Large intestine (tissue), 3 donors: Measurements from ENCODE around the gene TGFB3. TPM values are rescaled to one million over a fixed set of nuclear protein-coding genes. Genes with fewer than 3 reads are reported as not detected.
A peak's percentile ranks its signal among the peaks of the same experiment; 100 is the strongest.

Source experiments
- DNase-seq, 2 donors: peaks; one replicate each; pipeline versions ENCODE4 v3.0.0 to v3.0.0-alpha.2; 2013
- H3K27ac ChIP-seq: one replicate; pipeline ENCODE4 v1.5.1; 2013; ENCODE audit warnings: low read length
- H3K27me3 ChIP-seq: 2 replicates; pipeline ENCODE4 v1.6.1; 2013; ENCODE audit warnings: low read length; ENCODE audit not compliant: control insufficient read depth, insufficient read depth
- H3K36me3 ChIP-seq: 2 replicates; pipeline ENCODE4 v1.6.1; 2013; ENCODE audit warnings: low read length; ENCODE audit not compliant: control insufficient read depth, insufficient read depth
- H3K4me1 ChIP-seq: one replicate; pipeline ENCODE4 v1.6.1; 2013; ENCODE audit warnings: low read length; ENCODE audit not compliant: control insufficient read depth, insufficient read depth
- H3K4me3 ChIP-seq: one replicate; pipeline ENCODE4 v1.5.1; 2013; ENCODE audit warnings: low read length
- H3K9me3 ChIP-seq: one replicate; pipeline ENCODE4 v1.6.1; 2013; ENCODE audit warnings: mild to moderate bottlenecking, low read depth, low read length, moderate library complexity; ENCODE audit not compliant: control insufficient read depth
- WGBS: methylation state at CpG from one replicate; pipeline ENCODE4 v1.1.5; 2013; ENCODE audit warnings: low lambda C conversion rate; ENCODE audit not compliant: insufficient coverage; 5-methylcytosine and 5-hydroxymethylcytosine counted together
- polyA plus RNA-seq: library from polyadenylated mRNA; unstranded; fragments of 120-200 nt; gene quantifications from one replicate; pipeline ENCODE4 v1.2.1, GENCODE V29; 2013

The TGFB3 gene
- polyA plus RNA-seq, 1 donor = 21.1 TPM

GRCh38 chr14:75979648-75980565, 1.9 kb downstream of the TGFB3 start:
- peaks cover 23% of the 10 kb centered on the region for H3K4me1 ChIP-seq
- no peak for DNase-seq
- no peaks in the 10 kb centered on the region for H3K9me3 ChIP-seq
- H3K27me3 ChIP-seq = no peaks in the 10 kb centered on the region
- 68% methylated on average over 3 of the region's 27 CpGs for WGBS
- H3K27ac ChIP-seq = no peak overlapping the region
- H3K36me3 ChIP-seq = no peaks in the 10 kb centered on the region
- peak overlapping the region; percentile 53 for H3K4me3 ChIP-seq

DNA sequence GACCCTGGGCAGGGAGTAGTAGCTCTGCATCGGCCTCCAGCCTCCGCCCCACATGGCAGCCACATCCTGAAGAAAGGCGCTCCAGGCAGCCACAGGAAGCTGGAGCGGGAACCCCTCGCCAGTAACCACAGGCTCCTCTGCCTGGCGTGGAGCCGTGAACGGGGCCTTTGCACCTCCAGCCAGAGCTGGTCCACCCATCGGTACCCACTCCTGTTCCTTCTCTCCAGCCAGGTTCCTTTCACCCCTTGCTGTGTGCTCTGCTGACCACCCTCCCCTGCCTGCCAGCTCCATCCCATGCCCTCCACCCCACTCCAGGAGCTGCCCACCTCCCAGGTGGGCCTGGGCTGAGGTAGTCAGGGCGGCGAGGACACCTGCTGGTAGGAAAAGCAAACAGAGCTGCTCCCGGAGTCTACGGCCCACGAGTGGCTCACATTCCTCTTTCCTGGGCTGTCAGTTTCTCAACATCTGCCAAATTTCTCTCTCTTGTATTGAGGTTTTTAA, 2.7 kb downstream of the TGFB3 start:
- Histone ChIP-seq H3K4me1 (peaks cover 23% of the 10 kb centered on the region), H3K9me3 (no peaks in the 10 kb centered on the region), H3K27ac (no peak overlapping the region)

DNA sequence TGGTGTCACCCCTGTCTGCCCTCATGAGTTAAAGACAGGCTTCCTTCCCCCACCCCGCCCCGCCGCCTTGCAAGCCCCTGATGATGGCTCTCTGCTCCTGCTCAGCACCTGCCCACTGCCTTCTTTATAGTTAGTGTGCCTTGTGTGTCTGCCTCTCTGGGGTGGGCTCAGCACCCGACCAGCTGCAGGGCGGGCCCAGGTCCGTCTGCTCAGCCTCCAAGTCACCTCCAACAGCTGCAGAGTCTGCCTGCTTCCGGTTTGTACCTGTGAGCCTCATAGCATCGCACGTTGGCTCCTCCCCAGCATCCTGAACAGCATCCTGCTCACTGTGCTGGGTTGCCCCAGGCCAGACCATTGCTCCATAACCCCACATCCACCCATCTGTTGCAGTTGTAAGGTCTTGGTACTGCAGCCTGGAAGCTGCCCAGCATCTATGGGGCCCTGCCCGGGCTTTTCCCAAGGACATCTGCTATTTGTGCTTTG, 3.5 kb downstream of the TGFB3 start:
- H3K27me3 ChIP-seq = no peaks in the 10 kb centered on the region
- H3K4me1 ChIP-seq = peaks cover 23% of the 10 kb centered on the region
- H3K36me3 ChIP-seq = no peaks in the 10 kb centered on the region
- no peak overlapping the region for H3K27ac ChIP-seq
- no peak overlapping the region for H3K4me3 ChIP-seq
- WGBS = no CpG with 5 or more reads among the region's 10 CpGs
- DNase-seq = no peak
- no peaks in the 10 kb centered on the region for H3K9me3 ChIP-seq

More for the DNA sequence above, 2.7 kb downstream of the TGFB3 start:
- Histone ChIP-seq H3K36me3 (no peaks in the 10 kb centered on the region), H3K27me3 (no peaks in the 10 kb centered on the region), H3K4me3 (peak overlapping the region; percentile 5)
- no peak for DNase-seq
- WGBS = no CpG with 5 or more reads among the region's 14 CpGs

- Histone ChIP-seq H3K4me3 (no peak overlapping the region), H3K27me3 (no peaks in the 10 kb centered on the region), H3K27ac (no peak overlapping the region), H3K4me1 (peaks cover 25% of the 10 kb centered on the region), H3K36me3 (no peaks in the 10 kb centered on the region), H3K9me3 (no peaks in the 10 kb centered on the region)
- no peak for DNase-seq
- 50% methylated on average over 3 of the region's 3 CpGs for WGBS
These were observed 4.2 kb downstream of the TGFB3 start for GRCh38 chr14:75977582-75977943.

DNA sequence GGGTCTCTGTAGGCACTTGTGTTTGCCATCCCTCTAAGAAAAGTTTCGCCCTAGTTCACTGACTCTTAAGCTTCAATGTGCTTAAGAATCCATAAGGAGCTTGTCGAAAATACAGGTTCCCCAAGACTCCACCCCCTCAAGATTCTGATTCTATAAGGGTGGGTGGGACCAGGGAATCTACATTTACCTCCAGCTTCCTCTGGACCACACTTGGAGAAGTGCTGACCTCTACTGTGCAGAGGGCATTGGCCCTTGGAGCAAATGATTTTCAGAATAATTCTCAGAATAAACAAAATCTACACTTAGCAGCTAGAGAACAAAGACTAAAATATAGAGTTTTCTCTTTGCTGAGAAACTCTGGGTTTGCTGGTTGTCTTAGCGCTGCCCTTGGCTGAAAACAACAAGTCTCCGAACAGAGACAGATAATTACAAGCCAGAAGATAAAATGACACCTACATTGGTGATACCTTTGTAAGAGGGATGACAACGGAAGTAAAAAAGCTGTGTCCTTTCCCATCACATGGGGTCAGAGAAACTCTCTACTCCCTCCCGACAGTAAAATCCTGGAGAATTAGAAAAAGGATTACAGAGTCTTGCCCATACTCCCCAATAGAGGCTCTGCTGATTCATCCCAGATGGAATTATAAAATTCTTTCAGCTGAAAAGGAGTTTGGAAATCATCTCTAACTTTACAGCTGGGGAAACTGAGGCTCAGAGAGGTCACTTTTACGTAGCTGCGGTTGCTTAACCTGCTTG, 4.8 kb downstream of the TGFB3 start:
- WGBS = no CpG with 5 or more reads among the region's 8 CpGs
- H3K9me3 ChIP-seq = no peaks in the 10 kb centered on the region
- H3K27ac ChIP-seq = no peak overlapping the region
- H3K36me3 ChIP-seq = no peaks in the 10 kb centered on the region
- H3K4me1 ChIP-seq = peaks cover 25% of the 10 kb centered on the region
- H3K27me3 ChIP-seq = no peaks in the 10 kb centered on the region
- no peak overlapping the region for H3K4me3 ChIP-seq
- no peak for DNase-seq

DNA sequence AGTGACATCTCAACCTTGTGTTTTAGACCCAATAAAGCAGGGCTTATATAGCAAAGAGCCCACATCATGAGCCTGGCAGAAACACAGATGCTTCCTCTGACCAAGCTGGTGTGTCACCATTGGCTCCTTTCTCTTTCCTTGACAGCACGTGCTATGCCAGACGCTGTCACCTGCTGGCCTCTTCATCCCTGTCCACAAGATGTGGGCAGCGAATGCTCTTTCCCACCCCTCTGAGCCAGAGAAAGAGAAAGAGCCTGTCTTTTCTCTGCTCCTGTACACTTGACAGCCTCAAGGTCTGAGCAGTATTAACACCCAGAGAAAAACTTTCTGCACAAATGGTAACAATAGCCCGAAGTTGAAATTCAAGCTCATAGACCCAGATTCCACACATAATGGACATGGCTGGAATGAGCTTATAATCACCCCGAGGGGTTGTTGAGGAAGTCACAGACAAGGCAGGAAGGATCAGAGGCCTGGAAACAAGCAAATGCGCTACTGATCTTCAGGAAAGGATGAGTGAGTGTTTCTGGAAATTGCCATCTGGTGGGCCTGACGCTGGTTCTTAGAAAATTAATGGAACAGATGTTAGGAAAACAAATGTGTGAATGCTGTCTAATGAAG, 8.9 kb downstream of the TGFB3 start:
- no peak for DNase-seq
- no peak overlapping the region for H3K27ac ChIP-seq
- WGBS = 18% methylated on average over 2 of the region's 7 CpGs
- H3K36me3 ChIP-seq = peaks cover 11% of the 10 kb centered on the region
- no peaks in the 10 kb centered on the region for H3K9me3 ChIP-seq
- H3K4me3 ChIP-seq = no peak overlapping the region
- H3K27me3 ChIP-seq = no peaks in the 10 kb centered on the region
- H3K4me1 ChIP-seq = peaks cover 14% of the 10 kb centered on the region

- H3K4me3 ChIP-seq = no peak overlapping the region
- DNase-seq = no peak
- H3K27me3 ChIP-seq = no peaks in the 10 kb centered on the region
- H3K27ac ChIP-seq = no peak overlapping the region
- H3K9me3 ChIP-seq = no peaks in the 10 kb centered on the region
- H3K36me3 ChIP-seq = peaks cover 17% of the 10 kb centered on the region
- WGBS = no CpG with 5 or more reads among the region's 15 CpGs
- H3K4me1 ChIP-seq = peaks cover 6% of the 10 kb centered on the region
These were observed 10.3 kb downstream of the TGFB3 start for GRCh38 chr14:75971509-75971908.

GRCh38 chr14:75970989-75971388, 10.8 kb downstream of the TGFB3 start:
- no peaks in the 10 kb centered on the region for H3K27me3 ChIP-seq
- no peak overlapping the region for H3K27ac ChIP-seq
- peaks cover 17% of the 10 kb centered on the region for H3K36me3 ChIP-seq
- peaks cover 6% of the 10 kb centered on the region for H3K4me1 ChIP-seq
- H3K9me3 ChIP-seq = no peaks in the 10 kb centered on the region
- WGBS = no CpG with 5 or more reads among the region's 9 CpGs
- no peak overlapping the region for H3K4me3 ChIP-seq
- DNase-seq = no peak

GRCh38 chr14:75969891-75970290, 11.9 kb downstream of the TGFB3 start:
- DNase-seq = no peak
- peaks cover 25% of the 10 kb centered on the region for H3K36me3 ChIP-seq
- H3K4me1 ChIP-seq = peaks cover 6% of the 10 kb centered on the region
- H3K27ac ChIP-seq = no peak overlapping the region
- H3K27me3 ChIP-seq = no peaks in the 10 kb centered on the region
- H3K4me3 ChIP-seq = no peak overlapping the region
- WGBS = no CpG with 5 or more reads among the region's 8 CpGs
- no peaks in the 10 kb centered on the region for H3K9me3 ChIP-seq

- Histone ChIP-seq H3K27me3 (no peaks in the 10 kb centered on the region), H3K36me3 (peaks cover 28% of the 10 kb centered on the region), H3K4me3 (no peak overlapping the region), H3K4me1 (peaks cover 6% of the 10 kb centered on the region), H3K27ac (no peak overlapping the region), H3K9me3 (no peaks in the 10 kb centered on the region)
- no peak for DNase-seq
- WGBS = no CpG with 5 or more reads among the region's 4 CpGs
These were observed 12.7 kb downstream of the TGFB3 start for GRCh38 chr14:75969126-75969525.
